ENCODE results near the gene USE1. TPM values are rescaled to one million over a fixed set of nuclear protein-coding genes. Genes with fewer than 3 reads are reported as not detected.

Gene USE1
- total and polyA plus RNA-seq, 9 of the 15 experiments (the other 6 are each of a cell fraction or from before 2014, with no cell fraction given) = 17.3 to 52.4 (median 34.0) TPM

DNA sequence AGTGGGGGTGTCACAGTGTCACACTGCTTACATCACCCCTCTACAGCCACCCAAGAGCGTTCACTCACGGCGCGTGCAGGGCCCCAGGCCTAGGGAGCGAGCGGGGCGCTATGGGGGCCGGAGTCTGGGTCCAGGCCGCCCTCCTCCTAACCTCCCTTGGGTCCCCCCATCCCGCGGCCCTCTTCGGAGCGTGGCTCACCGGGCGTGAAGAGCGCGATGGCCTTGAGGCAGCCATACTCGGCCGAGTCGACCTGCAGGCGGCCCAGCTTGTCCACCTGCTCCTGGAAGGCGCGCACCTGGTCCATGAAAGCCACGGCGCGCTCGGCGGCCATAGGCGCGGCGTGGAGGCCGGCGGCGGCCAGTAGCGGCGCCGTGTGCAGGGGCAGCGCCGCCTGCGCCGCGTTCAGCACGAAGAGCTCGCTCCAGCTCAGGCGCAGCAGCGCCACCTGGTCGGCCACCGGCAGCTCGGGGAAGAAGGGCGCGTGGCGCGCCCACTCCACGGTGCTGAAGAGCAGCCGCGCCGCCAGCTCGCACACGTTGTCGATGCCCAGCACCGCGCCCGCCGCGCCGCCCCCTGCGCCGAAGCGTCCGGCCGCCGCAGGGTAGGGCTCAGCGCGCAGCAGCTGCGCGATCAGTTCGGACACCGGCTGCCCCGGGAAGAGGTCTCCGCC lies 20.3 kb downstream of the USE1 start (continued):
- TF ChIP-seq, protein P1, sequence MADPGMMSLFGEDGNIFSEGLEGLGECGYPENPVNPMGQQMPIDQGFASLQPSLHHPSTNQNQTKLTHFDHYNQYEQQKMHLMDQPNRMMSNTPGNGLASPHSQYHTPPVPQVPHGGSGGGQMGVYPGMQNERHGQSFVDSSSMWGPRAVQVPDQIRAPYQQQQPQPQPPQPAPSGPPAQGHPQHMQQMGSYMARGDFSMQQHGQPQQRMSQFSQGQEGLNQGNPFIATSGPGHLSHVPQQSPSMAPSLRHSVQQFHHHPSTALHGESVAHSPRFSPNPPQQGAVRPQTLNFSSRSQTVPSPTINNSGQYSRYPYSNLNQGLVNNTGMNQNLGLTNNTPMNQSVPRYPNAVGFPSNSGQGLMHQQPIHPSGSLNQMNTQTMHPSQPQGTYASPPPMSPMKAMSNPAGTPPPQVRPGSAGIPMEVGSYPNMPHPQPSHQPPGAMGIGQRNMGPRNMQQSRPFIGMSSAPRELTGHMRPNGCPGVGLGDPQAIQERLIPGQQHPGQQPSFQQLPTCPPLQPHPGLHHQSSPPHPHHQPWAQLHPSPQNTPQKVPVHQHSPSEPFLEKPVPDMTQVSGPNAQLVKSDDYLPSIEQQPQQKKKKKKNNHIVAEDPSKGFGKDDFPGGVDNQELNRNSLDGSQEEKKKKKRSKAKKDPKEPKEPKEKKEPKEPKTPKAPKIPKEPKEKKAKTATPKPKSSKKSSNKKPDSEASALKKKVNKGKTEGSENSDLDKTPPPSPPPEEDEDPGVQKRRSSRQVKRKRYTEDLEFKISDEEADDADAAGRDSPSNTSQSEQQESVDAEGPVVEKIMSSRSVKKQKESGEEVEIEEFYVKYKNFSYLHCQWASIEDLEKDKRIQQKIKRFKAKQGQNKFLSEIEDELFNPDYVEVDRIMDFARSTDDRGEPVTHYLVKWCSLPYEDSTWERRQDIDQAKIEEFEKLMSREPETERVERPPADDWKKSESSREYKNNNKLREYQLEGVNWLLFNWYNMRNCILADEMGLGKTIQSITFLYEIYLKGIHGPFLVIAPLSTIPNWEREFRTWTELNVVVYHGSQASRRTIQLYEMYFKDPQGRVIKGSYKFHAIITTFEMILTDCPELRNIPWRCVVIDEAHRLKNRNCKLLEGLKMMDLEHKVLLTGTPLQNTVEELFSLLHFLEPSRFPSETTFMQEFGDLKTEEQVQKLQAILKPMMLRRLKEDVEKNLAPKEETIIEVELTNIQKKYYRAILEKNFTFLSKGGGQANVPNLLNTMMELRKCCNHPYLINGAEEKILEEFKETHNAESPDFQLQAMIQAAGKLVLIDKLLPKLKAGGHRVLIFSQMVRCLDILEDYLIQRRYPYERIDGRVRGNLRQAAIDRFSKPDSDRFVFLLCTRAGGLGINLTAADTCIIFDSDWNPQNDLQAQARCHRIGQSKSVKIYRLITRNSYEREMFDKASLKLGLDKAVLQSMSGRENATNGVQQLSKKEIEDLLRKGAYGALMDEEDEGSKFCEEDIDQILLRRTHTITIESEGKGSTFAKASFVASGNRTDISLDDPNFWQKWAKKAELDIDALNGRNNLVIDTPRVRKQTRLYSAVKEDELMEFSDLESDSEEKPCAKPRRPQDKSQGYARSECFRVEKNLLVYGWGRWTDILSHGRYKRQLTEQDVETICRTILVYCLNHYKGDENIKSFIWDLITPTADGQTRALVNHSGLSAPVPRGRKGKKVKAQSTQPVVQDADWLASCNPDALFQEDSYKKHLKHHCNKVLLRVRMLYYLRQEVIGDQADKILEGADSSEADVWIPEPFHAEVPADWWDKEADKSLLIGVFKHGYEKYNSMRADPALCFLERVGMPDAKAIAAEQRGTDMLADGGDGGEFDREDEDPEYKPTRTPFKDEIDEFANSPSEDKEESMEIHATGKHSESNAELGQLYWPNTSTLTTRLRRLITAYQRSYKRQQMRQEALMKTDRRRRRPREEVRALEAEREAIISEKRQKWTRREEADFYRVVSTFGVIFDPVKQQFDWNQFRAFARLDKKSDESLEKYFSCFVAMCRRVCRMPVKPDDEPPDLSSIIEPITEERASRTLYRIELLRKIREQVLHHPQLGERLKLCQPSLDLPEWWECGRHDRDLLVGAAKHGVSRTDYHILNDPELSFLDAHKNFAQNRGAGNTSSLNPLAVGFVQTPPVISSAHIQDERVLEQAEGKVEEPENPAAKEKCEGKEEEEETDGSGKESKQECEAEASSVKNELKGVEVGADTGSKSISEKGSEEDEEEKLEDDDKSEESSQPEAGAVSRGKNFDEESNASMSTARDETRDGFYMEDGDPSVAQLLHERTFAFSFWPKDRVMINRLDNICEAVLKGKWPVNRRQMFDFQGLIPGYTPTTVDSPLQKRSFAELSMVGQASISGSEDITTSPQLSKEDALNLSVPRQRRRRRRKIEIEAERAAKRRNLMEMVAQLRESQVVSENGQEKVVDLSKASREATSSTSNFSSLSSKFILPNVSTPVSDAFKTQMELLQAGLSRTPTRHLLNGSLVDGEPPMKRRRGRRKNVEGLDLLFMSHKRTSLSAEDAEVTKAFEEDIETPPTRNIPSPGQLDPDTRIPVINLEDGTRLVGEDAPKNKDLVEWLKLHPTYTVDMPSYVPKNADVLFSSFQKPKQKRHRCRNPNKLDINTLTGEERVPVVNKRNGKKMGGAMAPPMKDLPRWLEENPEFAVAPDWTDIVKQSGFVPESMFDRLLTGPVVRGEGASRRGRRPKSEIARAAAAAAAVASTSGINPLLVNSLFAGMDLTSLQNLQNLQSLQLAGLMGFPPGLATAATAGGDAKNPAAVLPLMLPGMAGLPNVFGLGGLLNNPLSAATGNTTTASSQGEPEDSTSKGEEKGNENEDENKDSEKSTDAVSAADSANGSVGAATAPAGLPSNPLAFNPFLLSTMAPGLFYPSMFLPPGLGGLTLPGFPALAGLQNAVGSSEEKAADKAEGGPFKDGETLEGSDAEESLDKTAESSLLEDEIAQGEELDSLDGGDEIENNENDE (IDR thresholded peaks at IDR 0.05; ENCODE audit: low read depth, low read length) = no peak
- TF ChIP-seq KDM5B (IDR thresholded peaks at IDR 0.05; ENCODE audit: insufficient replicate concordance, low read depth, low read length) (no peak), KAT2B (IDR thresholded peaks at IDR 0.05; ENCODE audit: low read depth, low read length) (peak; percentile 52), PRMT5 (CRISPR knock-in tag; IDR thresholded peaks at IDR 0.05) (no peak), ETV6 (IDR thresholded peaks at IDR 0.05; ENCODE audit: borderline replicate concordance in 1 of 2, low read depth in 2 of 2, low read length in 1 of 2) (no peak), ETV6 (CRISPR knock-in tag; IDR thresholded peaks at IDR 0.05; ENCODE audit: borderline replicate concordance) (no peak), SMARCA5 (IDR thresholded peaks at IDR 0.05) (no peak), NONO (IDR thresholded peaks at IDR 0.05; ENCODE audit: low read depth in 2 of 2, low read length in 1 of 2) (peak; percentile 63 to 88; a peak in 3 of 4 replicates), SETDB1 (IDR thresholded peaks at IDR 0.05; ENCODE audit: low read length) (no peak), PRPF4 (IDR thresholded peaks at IDR 0.05; ENCODE audit: insufficient read depth, low read depth, low read length, poor library complexity, severe bottlenecking) (no peak)
- TF ChIP-seq, protein P2, sequence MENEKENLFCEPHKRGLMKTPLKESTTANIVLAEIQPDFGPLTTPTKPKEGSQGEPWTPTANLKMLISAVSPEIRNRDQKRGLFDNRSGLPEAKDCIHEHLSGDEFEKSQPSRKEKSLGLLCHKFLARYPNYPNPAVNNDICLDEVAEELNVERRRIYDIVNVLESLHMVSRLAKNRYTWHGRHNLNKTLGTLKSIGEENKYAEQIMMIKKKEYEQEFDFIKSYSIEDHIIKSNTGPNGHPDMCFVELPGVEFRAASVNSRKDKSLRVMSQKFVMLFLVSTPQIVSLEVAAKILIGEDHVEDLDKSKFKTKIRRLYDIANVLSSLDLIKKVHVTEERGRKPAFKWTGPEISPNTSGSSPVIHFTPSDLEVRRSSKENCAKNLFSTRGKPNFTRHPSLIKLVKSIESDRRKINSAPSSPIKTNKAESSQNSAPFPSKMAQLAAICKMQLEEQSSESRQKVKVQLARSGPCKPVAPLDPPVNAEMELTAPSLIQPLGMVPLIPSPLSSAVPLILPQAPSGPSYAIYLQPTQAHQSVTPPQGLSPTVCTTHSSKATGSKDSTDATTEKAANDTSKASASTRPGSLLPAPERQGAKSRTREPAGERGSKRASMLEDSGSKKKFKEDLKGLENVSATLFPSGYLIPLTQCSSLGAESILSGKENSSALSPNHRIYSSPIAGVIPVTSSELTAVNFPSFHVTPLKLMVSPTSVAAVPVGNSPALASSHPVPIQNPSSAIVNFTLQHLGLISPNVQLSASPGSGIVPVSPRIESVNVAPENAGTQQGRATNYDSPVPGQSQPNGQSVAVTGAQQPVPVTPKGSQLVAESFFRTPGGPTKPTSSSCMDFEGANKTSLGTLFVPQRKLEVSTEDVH (IDR thresholded peaks at IDR 0.05; ENCODE audit: low read depth, partially characterized antibody) = no peak
- TF ChIP-seq, protein P3, sequence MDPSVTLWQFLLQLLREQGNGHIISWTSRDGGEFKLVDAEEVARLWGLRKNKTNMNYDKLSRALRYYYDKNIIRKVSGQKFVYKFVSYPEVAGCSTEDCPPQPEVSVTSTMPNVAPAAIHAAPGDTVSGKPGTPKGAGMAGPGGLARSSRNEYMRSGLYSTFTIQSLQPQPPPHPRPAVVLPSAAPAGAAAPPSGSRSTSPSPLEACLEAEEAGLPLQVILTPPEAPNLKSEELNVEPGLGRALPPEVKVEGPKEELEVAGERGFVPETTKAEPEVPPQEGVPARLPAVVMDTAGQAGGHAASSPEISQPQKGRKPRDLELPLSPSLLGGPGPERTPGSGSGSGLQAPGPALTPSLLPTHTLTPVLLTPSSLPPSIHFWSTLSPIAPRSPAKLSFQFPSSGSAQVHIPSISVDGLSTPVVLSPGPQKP (CRISPR knock-in tag; IDR thresholded peaks at IDR 0.05) = no peak

All from K562 (cell line).